T-helper 22 cell (primary cell): ENCODE measurements around the gene ANKRD31.

Experiments
- DNase-seq: peaks from one replicate; pipeline ENCODE4 v3.0.0-alpha.2; 2020; ENCODE audit warnings: low read depth

ANKRD31 gene

DNA sequence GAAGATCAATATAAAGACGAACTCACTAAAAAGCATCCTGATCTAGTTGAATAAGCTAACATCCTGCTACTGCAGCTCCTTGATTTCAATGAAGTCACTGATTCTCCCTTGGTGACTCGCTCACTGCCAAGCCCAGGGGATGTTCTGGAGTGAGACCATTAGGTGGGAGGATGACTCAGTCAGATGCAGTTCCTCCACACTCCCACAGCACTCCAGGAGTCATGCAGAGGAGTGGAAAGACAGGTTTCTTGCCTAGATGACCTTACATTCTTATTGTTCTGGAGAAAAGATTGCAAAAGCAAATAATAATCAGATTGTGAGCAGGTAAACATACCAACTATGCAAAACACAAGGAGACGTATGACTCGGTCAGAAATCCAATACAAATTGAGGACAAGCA, 199.6 kb downstream of the ANKRD31 start:
- DNase-seq = no peak

DNA sequence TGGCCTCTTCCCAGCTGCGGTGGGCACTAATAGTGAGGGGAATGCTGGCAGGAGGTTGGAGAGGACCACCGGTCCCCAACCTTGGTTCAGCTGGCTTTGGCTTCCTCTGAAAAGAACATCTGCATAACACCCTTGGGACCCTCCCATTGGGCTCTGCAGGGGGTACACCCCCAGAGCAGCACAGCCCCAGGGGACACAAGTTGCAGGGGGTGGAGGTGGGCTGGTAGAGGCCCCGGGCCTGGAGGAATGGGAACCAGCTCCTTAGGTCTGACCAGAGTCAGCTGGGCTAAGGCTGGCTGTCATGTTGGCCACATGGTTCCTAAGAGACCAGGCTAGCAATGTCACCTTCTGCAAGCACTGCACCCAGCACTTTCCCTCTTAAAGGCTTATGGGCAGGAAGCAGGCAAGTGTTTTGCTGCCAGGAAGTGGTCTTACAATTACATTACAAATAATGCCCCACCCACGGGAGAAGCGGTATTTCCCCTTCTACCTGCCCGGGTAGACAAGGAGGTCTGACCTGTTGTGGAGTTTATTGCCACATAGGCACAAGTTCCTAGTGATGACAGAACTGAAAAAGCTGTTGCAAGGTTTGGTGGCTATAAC, 202.4 kb downstream of the ANKRD31 start:
- DNase-seq = no peak

DNA sequence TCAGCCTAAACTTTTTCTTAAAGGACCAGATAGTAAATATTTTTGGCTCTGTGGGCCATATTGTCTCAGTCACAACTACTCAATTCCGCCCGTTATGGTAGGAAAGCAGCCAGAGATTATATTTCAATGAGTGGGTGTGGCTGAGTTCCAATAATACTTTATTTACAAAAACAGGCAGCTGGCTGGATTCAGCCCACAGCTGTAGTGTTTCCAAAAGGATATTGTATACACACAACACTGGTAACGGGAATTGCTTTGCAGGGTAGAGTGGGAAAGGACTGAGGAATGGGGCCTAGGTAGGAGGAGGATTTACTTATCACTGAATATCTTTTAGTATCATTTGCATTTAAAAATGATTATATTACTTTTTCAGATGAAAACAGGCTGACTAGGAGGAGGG, 205.3 kb downstream of the ANKRD31 start:
- no peak for DNase-seq

DNA sequence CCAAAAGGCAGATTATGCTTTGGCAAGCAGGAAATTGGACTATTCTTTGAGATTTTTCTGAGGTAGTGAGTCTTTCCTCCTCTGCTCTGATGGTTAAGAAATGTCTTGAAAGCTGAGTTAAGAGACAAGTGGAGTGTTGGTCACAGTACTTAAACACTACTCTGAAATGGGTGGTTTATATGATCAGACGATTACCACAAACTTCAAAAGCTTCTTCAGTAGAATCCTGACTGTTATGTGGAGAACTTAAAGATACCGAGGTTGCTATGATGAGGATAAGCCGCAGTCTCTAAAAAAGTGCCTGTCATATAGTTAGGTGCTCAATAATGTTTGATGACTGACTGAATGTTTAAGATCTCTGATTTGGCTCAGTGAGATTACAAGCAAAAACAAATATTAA, 208.6 kb downstream of the ANKRD31 start:
- DNase-seq = no peak

DNA sequence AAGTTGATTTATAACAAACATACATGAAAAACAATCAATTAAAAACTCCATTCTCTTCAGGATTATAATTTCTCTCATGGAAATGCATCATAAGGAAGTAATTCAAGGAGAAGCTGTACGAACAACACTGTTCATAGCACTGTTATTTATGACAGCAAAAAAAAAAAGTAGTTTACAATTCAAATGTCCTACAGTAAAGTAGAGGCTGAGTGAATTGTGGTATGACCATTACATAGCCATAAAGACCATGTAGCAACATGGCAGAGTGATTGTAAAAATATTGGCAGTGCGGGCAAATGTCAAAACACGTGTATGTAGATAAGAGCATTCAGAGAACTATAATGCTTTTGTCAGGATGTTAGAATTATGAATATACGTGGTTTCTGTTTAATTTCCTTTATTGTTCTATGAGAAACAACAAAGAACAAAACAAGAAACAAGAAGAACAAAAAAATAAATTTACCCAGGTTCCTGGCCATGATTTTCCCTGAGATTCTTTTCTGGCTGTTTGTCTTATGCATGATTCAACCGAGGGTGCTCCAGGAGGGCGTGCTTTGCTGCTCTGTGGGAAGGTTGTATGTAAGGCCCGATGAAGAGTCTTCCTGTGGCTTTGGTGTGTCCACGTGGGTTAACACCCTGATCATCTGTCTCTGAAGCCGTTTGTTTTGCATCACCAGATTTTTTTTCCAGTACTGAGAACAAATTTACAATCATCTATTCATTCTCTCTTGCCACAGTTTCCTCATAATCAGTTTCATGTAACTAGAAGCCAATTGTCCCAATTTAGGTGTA, 213.1 kb downstream of the ANKRD31 start:
- DNase-seq = no peak

DNA sequence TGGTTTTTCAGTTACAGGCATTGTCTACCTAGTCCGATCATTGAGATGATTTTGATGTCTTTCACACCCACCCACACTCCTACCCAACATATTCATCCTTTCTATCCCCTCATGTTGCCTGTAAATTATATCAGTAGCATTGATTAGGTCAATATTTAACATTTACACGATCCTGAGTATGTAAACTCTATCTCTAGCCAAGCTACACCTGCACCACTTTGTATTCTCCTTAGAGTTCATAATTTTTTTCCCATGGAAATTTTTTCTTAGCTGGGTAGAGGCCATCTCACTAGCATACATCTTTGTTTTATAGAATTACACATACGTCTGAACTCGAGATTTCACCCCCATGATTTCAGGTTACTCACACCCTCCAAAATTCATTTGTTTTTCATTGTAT, 214.9 kb downstream of the ANKRD31 start:
- DNase-seq = no peak

DNA sequence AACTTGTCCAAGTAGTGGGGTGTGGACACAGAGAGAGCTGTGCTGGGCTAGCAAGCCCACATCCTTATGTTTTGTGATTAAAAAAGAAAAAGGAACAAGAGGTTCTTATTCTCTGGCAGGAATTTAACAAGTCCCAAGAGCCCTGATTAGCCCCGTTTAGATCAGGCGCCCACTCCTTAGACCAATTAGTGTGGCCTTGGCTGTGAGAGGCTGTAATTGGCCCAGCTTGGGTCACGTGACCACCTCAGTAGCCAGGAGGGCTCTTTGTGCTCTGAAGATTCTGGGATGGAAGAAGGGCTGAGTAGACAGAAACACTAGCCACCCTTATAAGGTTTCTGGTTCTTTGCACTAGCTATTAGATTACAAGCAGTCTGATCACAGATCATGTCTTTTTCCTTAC, 215.5 kb downstream of the ANKRD31 start:
- no peak for DNase-seq

DNA sequence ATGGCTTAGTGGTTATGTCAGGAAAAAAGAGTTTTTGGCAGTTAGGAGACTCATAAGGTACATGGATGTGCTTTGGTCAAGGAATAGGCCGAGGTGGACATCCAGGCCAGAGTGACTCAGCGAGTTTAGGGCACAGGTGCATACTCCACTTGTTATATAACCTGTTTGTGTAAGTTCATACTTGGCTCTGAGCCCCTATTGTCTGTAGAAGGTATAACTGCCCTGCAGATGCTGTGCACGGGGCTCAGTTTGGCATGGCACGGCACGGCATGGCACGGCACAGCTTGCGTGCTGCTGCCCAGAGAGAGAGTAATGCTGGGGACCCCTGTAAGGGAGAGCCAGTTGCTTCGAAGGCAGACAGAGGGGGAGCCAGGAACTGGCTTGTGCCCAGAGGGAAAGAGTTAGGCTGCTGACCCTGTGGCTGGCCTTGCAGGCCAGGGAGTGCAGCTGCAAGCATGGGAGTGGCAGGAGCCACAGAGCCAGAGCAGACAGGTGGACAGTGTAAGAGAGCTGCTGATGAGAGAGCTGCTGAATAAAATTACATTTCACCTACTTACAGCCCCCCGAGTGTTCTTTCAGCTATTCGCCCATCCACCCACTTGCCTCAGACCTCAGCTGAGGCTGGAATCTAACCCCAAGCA, 216.5 kb downstream of the ANKRD31 start:
- DNase-seq = no peak

DNA sequence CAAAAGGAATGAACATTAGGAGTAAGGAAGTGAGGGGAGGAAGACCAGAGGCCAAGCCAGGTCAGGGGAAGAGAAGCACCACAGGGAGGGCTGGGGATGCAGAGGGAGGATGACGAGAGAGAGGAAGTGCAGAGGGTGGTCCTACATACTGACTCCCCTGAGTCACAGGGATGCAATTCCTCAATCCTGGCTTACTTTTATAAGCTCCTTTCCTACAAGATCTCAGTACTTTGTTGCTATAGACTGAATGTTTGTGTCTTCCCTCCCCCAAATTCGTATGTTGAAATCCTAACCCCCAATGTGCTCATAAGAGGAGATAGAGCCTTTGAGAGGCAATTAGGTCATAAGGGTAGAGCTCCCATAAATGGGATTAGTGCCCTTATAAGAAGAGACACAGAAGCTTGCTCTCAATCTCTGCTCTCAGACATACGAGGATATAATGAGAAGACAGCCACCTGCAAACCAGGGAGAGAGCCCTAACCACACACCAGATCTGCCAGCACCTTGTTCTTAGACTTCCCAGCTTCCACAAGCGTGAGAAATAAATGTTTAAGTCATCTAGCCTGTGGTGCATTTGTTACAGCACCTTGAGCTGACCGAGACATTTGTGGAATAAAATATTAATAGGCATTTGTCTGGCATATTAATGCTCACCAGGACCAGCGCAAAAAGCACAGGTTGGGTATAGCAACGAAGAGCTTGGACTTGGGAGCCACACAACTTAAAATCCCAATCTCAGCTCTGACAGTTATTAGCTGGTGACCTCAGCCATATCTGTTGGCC, 217.7 kb downstream of the ANKRD31 start:
- no peak for DNase-seq
